Naive B cell (primary cell): ENCODE measurements around the gene ZAP70. TPM values are rescaled to one million over a fixed set of nuclear protein-coding genes. Genes with fewer than 3 reads are reported as not detected.
"Not testable (repeated sequence)": the region's sequence is repeated elsewhere in the genome, so short reads cannot be mapped to it uniquely, and the experiment has no call there.

Source experiments
- ATAC-seq, 2 donors: fragments of 150-1000 bp; cut with Tn5 transposase; 2 replicates each; pipeline ENCODE4 v1.10.0; 2021; ENCODE audit warnings: low read depth in 2 of 2, mild to moderate bottlenecking in 2 of 2, moderate library complexity in 2 of 2
- DNase-seq: peaks from one replicate; pipeline ENCODE4 v3.0.0; 2022
- H3K27ac Mint-ChIP-seq, 6 donors: one replicate each; pipeline ENCODE4 v1.8.0; 2020 to 2022; ENCODE audit warnings: mild to moderate bottlenecking in 6 of 6, mixed read lengths in 6 of 6, moderate library complexity in 5 of 6, inconsistent platforms in 2 of 6
- H3K27me3 Mint-ChIP-seq, 3 donors: one replicate each; pipeline ENCODE4 v1.8.0; 2021 to 2022; ENCODE audit warnings: mixed read lengths in 3 of 3, mild to moderate bottlenecking in 1 of 3
- H3K36me3 Mint-ChIP-seq, 2 donors: one replicate each; pipeline ENCODE4 v1.8.0; 2020 to 2022; ENCODE audit warnings: mixed read lengths in 2 of 2, inconsistent platforms in 1 of 2, mild to moderate bottlenecking in 1 of 2
- H3K4me1 Mint-ChIP-seq, 3 donors: one replicate each; pipeline ENCODE4 v1.8.0; 2020 to 2022; ENCODE audit warnings: mixed read lengths in 3 of 3, inconsistent platforms in 1 of 3, mild to moderate bottlenecking in 1 of 3, moderate library complexity in 1 of 3
- H3K4me3 Mint-ChIP-seq, 8 donors: one replicate each; pipeline ENCODE4 v1.8.0; 2020 to 2022; ENCODE audit warnings: mild to moderate bottlenecking in 8 of 8, mixed read lengths in 8 of 8, moderate library complexity in 8 of 8, inconsistent platforms in 2 of 8
- H3K9me3 Mint-ChIP-seq, 7 donors: one replicate each; pipeline ENCODE4 v1.8.0; 2020 to 2022; ENCODE audit warnings: mixed read lengths in 7 of 7, mild to moderate bottlenecking in 5 of 7, inconsistent platforms in 2 of 7, moderate library complexity in 1 of 7
- polyA plus RNA-seq, 6 donors: library from polyadenylated mRNA; unstranded; fragments of 300-500 nt; fragmentation: Illumina TruSeq; gene quantifications; one replicate each; pipeline ENCODE4 v1.2.3, GENCODE V29; 2021; ENCODE audit warnings: low read depth in 6 of 6

Gene ZAP70
- polyA plus RNA-seq, 6 donors from 2014 or later, result 1.6 to 3.6 (median 2.6) TPM

- Mint-ChIP-seq H3K27ac (no peak overlapping the region), H3K4me1 (peaks cover 0 to 8% (median 7%) of the 10 kb centered on the region in 3 donors), H3K36me3 (no peaks in the 10 kb centered on the region), H3K27me3 (no peaks in the 10 kb centered on the region), H3K9me3 (no peaks in the 10 kb centered on the region), H3K4me3 (peak overlapping the region in 1 of 8 donors; percentile 44)
- no peak for DNase-seq
- ATAC-seq, result no peak
Measured at GRCh38 chr2:97702731-97703470, 10.5 kb upstream of the ZAP70 start.

DNA sequence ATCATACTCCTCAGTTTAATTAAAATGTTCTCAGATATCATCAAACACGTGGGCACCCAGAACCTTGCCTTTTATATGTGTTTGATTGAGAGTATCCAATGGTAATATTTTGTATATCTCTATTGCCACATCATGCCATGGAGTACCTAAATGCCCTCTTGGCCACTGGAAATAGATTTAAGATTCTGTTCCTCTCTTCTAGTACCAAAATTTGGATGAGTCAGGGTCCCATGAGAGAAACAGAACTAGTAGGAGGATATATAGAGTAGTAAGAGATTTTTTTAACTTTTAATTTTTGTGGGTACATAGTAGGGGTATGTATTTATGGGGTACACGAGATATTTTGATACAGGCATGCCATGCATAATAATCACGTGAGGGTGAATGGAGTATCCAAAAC is 9.6 kb upstream of the ZAP70 start:
- Mint-ChIP-seq H3K36me3 (no peaks in the 10 kb centered on the region), H3K27me3 (no peaks in the 10 kb centered on the region), H3K9me3 (no peaks in the 10 kb centered on the region), H3K27ac (peak overlapping the region in 1 of 6 donors; percentile 17), H3K4me1 (peaks cover 0 to 8% (median 7%) of the 10 kb centered on the region in 3 donors), H3K4me3 (no peak overlapping the region)
- DNase-seq (no peak), ATAC-seq (no peak)

- Mint-ChIP-seq H3K27me3 (peaks cover 0 to 6% (median 6%) of the 10 kb centered on the region in 3 donors), H3K4me3 (no peak overlapping the region), H3K4me1 (peaks cover 3 to 10% (median 6%) of the 10 kb centered on the region in 3 donors), H3K36me3 (no peaks in the 10 kb centered on the region), H3K27ac (peak overlapping the region in 1 of 6 donors; percentile 39), H3K9me3 (no peaks in the 10 kb centered on the region)
- DNase-seq (no peak), ATAC-seq (no peak)
Measured at GRCh38 chr2:97704989-97705388, 8.4 kb upstream of the ZAP70 start.

DNA sequence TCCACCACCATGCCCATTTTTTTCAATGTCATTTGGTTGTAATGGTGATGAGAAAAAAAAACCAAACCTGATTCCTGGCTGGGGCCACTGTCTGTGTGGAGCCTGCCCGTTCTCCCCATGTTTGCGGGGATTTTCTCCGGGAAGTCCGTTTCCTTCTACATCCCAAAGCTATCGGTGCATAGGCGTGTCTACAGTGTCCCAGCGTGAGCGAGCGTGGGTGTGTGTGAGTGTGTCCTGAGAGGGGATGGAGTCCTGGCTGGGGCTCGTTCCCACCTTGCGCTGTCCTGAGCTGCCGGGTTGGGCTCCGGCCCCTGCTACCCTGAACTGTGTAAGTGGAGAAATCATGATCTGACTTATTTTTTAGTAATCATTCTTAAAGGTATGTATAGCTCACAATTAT is 7.3 kb upstream of the ZAP70 start:
- Mint-ChIP-seq H3K27me3 (peaks cover 0 to 7% (median 6%) of the 10 kb centered on the region in 3 donors), H3K4me3 (no peak overlapping the region), H3K9me3 (no peaks in the 10 kb centered on the region), H3K4me1 (peaks cover 0 to 6% (median 5%) of the 10 kb centered on the region in 3 donors), H3K36me3 (no peaks in the 10 kb centered on the region), H3K27ac (no peak overlapping the region)
- no peak for ATAC-seq
- no peak for DNase-seq

- no peaks in the 10 kb centered on the region for H3K9me3 Mint-ChIP-seq
- H3K27ac Mint-ChIP-seq, result no peak overlapping the region
- no peak for ATAC-seq
- DNase-seq, result no peak
- H3K4me1 Mint-ChIP-seq, result peaks cover 0 to 6% (median 5%) of the 10 kb centered on the region in 3 donors
- H3K36me3 Mint-ChIP-seq, result no peaks in the 10 kb centered on the region
- no peak overlapping the region for H3K4me3 Mint-ChIP-seq
- peaks cover 0 to 7% (median 6%) of the 10 kb centered on the region in 3 donors for H3K27me3 Mint-ChIP-seq
Measured at GRCh38 chr2:97706708-97707345, 6.5 kb upstream of the ZAP70 start.

DNA sequence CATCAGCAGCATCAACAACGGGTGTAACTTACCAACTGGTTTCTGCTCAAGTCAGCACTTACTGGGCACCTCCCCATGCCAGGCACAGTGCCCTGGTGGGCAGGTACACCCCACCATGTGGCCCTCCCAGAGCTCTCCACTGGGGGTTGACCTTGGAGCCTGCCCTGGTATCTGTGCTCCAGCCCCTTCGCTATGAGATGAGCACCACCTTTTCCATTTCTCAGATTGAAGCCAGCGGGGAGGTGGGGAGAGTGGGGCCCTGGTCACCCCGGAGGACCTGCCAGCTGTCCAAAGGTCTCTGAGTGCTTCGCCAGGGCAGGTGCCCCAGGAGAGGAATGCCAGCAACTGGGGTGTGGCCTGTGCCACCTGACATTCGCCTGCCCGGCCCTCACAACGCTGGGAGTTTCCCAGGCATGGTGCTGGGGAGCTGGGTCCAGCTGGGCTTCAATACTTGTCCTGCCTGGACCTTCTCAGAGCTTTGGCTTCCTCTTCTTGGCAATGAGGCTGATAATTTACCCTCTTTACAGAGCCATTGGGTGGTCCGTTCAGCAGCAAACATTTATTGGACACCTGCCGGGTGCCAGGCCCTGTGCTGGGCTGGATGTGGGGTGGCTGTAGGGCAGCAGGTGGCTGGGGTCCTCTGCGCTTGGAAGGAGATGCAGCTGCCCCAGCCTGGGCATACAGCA is 5.9 kb upstream of the ZAP70 start:
- Mint-ChIP-seq H3K36me3 (no peaks in the 10 kb centered on the region), H3K9me3 (no peaks in the 10 kb centered on the region), H3K4me3 (no peak overlapping the region), H3K27ac (no peak overlapping the region), H3K4me1 (peaks cover 5 to 8% (median 6%) of the 10 kb centered on the region in 3 donors), H3K27me3 (peaks cover 0 to 7% (median 6%) of the 10 kb centered on the region in 3 donors)
- DNase-seq (no peak), ATAC-seq (no peak)

DNA sequence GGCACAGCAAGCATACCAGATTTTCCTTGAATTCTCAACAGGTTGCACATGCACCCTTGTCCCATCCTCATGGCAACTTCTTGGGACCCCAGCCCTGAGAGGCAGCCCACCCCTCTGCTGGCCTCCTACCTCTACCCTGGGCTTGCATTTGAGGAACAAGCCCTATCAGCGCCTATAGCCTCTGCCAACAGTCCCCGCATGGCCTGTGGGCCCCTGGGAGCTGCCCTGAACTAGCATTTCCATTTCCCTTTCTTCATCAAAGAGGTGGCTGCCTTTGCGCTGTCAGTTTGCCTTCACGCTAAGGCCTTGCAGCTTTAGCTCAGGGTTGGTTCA is 5.4 kb upstream of the ZAP70 start:
- ATAC-seq, result no peak
- Mint-ChIP-seq H3K36me3 (no peaks in the 10 kb centered on the region), H3K27me3 (peaks cover 0 to 7% (median 6%) of the 10 kb centered on the region in 3 donors), H3K4me1 (peaks cover 6 to 9% (median 7%) of the 10 kb centered on the region in 3 donors), H3K9me3 (no peaks in the 10 kb centered on the region), H3K27ac (no peak overlapping the region), H3K4me3 (no peak overlapping the region)
- DNase-seq, result no peak

GRCh38 chr2:97708608-97709007 is 4.8 kb upstream of the ZAP70 start:
- Mint-ChIP-seq H3K36me3 (no peaks in the 10 kb centered on the region), H3K27me3 (peaks cover 0 to 7% (median 6%) of the 10 kb centered on the region in 3 donors), H3K4me3 (no peak overlapping the region), H3K4me1 (peaks cover 11 to 14% (median 13%) of the 10 kb centered on the region in 3 donors), H3K9me3 (no peaks in the 10 kb centered on the region), H3K27ac (no peak overlapping the region)
- DNase-seq (no peak), ATAC-seq (no peak)

- H3K27me3 Mint-ChIP-seq, result peaks cover 0 to 7% (median 6%) of the 10 kb centered on the region in 3 donors
- peaks cover 19 to 30% (median 28%) of the 10 kb centered on the region in 3 donors for H3K4me1 Mint-ChIP-seq
- no peaks in the 10 kb centered on the region for H3K9me3 Mint-ChIP-seq
- ATAC-seq (no peak), DNase-seq (no peak)
- H3K27ac Mint-ChIP-seq, result no peak overlapping the region
- no peak overlapping the region for H3K4me3 Mint-ChIP-seq
- no peaks in the 10 kb centered on the region for H3K36me3 Mint-ChIP-seq
Measured at GRCh38 chr2:97711394-97711711, 2.0 kb upstream of the ZAP70 start.

DNA sequence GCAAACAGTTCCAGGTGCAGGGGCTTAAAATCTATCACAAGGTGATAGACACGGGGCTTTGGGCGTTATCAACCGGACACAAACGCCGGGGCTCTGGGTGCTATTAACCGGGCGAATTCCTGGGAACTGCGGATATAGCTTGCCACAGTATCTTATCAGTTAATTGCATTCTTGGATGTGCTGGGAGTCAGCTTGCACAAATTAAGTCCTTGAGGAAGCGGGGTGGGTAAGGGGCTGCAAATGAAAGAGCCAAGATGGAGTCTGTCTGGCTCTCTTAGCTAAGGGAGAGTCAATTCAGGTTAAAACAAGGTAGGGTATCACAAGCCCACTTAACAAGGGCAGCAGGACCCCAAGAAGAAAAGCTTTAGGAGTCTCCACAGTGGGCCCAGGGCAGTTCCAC is 1.2 kb upstream of the ZAP70 start:
- peaks cover 25 to 37% (median 36%) of the 10 kb centered on the region in 3 donors for H3K4me1 Mint-ChIP-seq
- not testable (repeated sequence) for ATAC-seq, DNase-seq, H3K36me3 Mint-ChIP-seq, H3K9me3 Mint-ChIP-seq, H3K27me3 Mint-ChIP-seq
- peak overlapping the region in 3 of 6 donors; percentile 57 to 79 (median 64) for H3K27ac Mint-ChIP-seq
- peak overlapping the region in 1 of 8 donors; percentile 36 for H3K4me3 Mint-ChIP-seq

- Mint-ChIP-seq H3K36me3 (no peaks in the 10 kb centered on the region), H3K4me1 (peaks cover 28 to 40% (median 40%) of the 10 kb centered on the region in 3 donors), H3K27me3 (peaks cover 0 to 7% (median 6%) of the 10 kb centered on the region in 3 donors), H3K27ac (peak overlapping the region in 4 of 6 donors; percentile 57 to 91 (median 84)), H3K9me3 (no peaks in the 10 kb centered on the region), H3K4me3 (peak overlapping the region in 1 of 8 donors; percentile 48)
- DNase-seq (no peak), ATAC-seq (peak in 1 of 2 donors; percentile 13)
Measured at GRCh38 chr2:97712693-97713295, 582 bp upstream of the ZAP70 start.

DNA sequence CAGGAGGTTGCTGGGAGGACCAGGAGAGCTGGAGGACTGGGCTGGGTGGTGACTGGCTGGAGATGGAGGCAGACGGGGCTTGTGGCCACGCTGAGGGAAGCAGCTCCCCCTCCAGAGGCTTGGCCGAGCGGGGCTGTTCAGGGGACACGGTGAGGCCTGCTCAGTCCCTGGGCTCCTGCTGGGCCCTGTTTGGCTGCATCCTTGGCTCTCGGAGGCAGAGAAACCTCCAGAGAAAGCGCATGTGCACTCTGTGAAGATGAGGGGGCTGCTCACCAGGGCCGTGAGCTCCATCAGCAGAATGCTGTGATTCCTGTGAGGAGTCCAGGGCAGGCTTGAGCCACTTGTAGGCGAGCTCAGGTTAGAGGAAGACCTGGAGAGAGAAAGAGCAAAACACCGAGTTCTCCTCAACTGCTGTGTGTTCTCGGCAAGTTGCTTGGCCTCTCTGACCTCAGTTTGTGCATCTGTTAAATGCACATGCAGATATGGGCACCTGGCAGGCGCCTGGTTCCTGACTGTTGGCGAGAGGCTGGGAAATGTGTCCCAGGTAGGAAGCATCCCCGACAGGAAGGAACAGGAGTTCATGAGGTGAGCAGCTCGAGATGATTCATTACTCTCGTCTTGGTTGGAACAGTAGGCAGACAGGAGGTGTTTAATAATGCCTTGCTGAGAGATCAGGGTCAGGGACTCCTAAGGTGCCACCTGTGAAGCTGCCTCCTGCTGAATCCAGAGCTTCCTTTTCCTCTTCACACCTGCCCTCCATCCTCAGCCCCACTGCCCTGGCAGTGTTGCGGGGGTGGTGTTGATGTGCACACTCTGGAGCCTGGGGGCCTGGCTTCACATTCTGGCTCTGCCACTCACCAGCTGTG is 941 bp downstream of the ZAP70 start:
- DNase-seq (no peak), ATAC-seq (no peak)
- Mint-ChIP-seq H3K36me3 (no peaks in the 10 kb centered on the region), H3K4me3 (peak overlapping the region in 6 of 8 donors; percentile 48 to 70 (median 64)), H3K27ac (peak overlapping the region; percentile 16 to 88 (median 72)), H3K9me3 (no peaks in the 10 kb centered on the region), H3K4me1 (peaks cover 43 to 56% (median 52%) of the 10 kb centered on the region in 3 donors), H3K27me3 (peaks cover 0 to 7% (median 6%) of the 10 kb centered on the region in 3 donors)
